Right lobe of liver (tissue), 6 donors: ENCODE measurements around the gene ST7L. TPM values are rescaled to one million over a fixed set of nuclear protein-coding genes. Genes with fewer than 3 reads are reported as not detected.

Experiments used
- ATAC-seq, 4 donors: fragments of 200-7000 bp; cut with Tn5 transposase; one replicate each; pipeline ENCODE4 v1.9.1; 2020; ENCODE audit warnings: mild to moderate bottlenecking in 4 of 4, moderate library complexity in 4 of 4
- DNase-seq, 3 donors: peaks; one replicate each; pipeline ENCODE4 v3.0.0-alpha.2; 2020
- H3K27ac ChIP-seq, 3 donors: fragments of 200-600 bp; one replicate each; pipeline ENCODE4 v1.8.0; 2022
- H3K27me3 ChIP-seq, 2 donors: fragments of 200-600 bp; one replicate each; pipeline ENCODE4 v1.8.0; 2022
- H3K36me3 ChIP-seq, 4 donors: fragments of 200-600 bp; sonication (generic) in 1 of 4; one replicate each; pipeline versions ENCODE4 v1.5.1 to v1.8.0; 2017 to 2022; ENCODE audit warnings: control low read depth in 1 of 4
- H3K4me1 ChIP-seq, 4 donors: fragments of 200-600 bp; sonication (generic) in 1 of 4; one replicate each; pipeline versions ENCODE4 v1.5.1 to v1.8.0; 2017 to 2022; ENCODE audit warnings: control low read depth in 1 of 4
- H3K4me3 ChIP-seq, 3 donors: fragments of 200-600 bp; one replicate each; pipeline ENCODE4 v1.8.0; 2022
- H3K9me3 ChIP-seq, 4 donors: fragments of 200-600 bp; sonication (generic) in 1 of 4; one replicate each; pipeline versions ENCODE4 v1.5.1 to v1.8.0; 2017 to 2022; ENCODE audit warnings: control low read depth in 1 of 4
- CTCF ChIP-seq, 4 donors: fragments of 200-600 bp in 3 of 4; fragments of 450-650 bp in 1 of 4; IDR thresholded peaks; one replicate each; pipeline versions ENCODE4 v1.5.1 to v1.8.0; 2016 to 2022; ENCODE audit warnings: antibody characterized with exemption in 4 of 4, mild to moderate bottlenecking in 2 of 4
- POLR2A ChIP-seq: fragments of 450-650 bp; IDR thresholded peaks from one replicate; pipeline ENCODE4 v1.6.1; 2017; ENCODE audit warnings: antibody characterized with exemption, mild to moderate bottlenecking
- WGBS: methylation state at CpG from one replicate; pipeline ENCODE4 v1.1.6; 2018; ENCODE audit warnings: low coverage, low lambda C conversion rate; ENCODE audit not compliant: insufficient coverage; ENCODE audit errors: missing lambda C conversion rate; 5-methylcytosine and 5-hydroxymethylcytosine counted together
- intact Hi-C, 2 donors: fragments of 100-400 bp; cut with DNase I; formaldehyde crosslinking; loops; one replicate each; pipeline versions ENCODE4 v1.11.2 to v1.14.1; 2022
- small RNA-seq, 2 experiments: library from RNA; depleted of rRNA; stranded (forward); fragments of <200 nt; gene quantifications; one replicate each; pipeline ENCODE3, GENCODE V24; 2016
- total RNA-seq, 6 experiments: library from RNA; depleted of rRNA in 2 of 6; stranded (reverse); fragments of >200 nt in 2 of 6; fragmentation: NEBNext Ultra II Directional in 3 of 6; extraction: Animal tissue kit (Norgen Biotek cat#: 25700) in 3 of 6; gene quantifications; one replicate each; pipeline versions ENCODE4 v1.1.0 to v1.2.4, GENCODE V29; 2016 to 2023
- donor health status: DM: no; HTN: yes; CAD: no.
- donor health status: DM: no; HTN: no; CAD: no.
- donor health status: DM: no; HTN: no; CAD: no.
- donor health status: DM: no; HTN: yes; CAD: no.
- donor health status: DM: no; HTN: yes; CAD: no.

The ST7L gene
- total RNA-seq, 6 experiments from 2014 or later, result 7.4 to 12.7 (median 8.6) TPM

- WGBS, result 86% methylated on average over 1 of the region's 1 CpG
- H3K4me1 ChIP-seq, result no peaks in the 10 kb centered on the region
- no peak for DNase-seq
- no peaks in the 10 kb centered on the region for H3K27me3 ChIP-seq
- intact Hi-C loops, result no loop called here
- no peak for ATAC-seq
- H3K4me3 ChIP-seq, result no peak overlapping the region
- no peaks in the 10 kb centered on the region for H3K36me3 ChIP-seq
- no peak for TF ChIP-seq CTCF (IDR thresholded peaks at IDR 0.05)
- TF ChIP-seq POLR2A, result no peak
- H3K9me3 ChIP-seq, result no peaks in the 10 kb centered on the region
- no peak overlapping the region for H3K27ac ChIP-seq
These were observed 140.6 kb downstream of the ST7L start for GRCh38 chr1:112478314-112478713.

- TF ChIP-seq CTCF (IDR thresholded peaks at IDR 0.05) (no peak), POLR2A (no peak)
- DNase-seq (no peak), ATAC-seq (no peak)
- intact Hi-C loops, result no loop called here
- H3K4me1 ChIP-seq, result no peaks in the 10 kb centered on the region
- no peaks in the 10 kb centered on the region for H3K27me3 ChIP-seq
- no peaks in the 10 kb centered on the region for H3K36me3 ChIP-seq
- H3K4me3 ChIP-seq, result no peak overlapping the region
- no peaks in the 10 kb centered on the region for H3K9me3 ChIP-seq
- H3K27ac ChIP-seq, result no peak overlapping the region
These were observed 141.4 kb downstream of the ST7L start for GRCh38 chr1:112477550-112477949.

Small RNA genes within 50 kb of the gene (small RNA-seq; reads per million reads assigned to genes)
- 0 reads per million in 2 experiments for gene RNU7-70P

Other genes starting within 250 kb of the ST7L start
- gene CTTNBP2NL, start 222.9 kb downstream of the ST7L start, total RNA-seq, result 1 to 10 TPM; 3.5 to 8.1 (median 4.8) TPM
- gene WNT2B, start 110.2 kb downstream of the ST7L start, total RNA-seq, result under 1 TPM; 0.20 to 0.68 (median 0.37) TPM
- gene CAPZA1, start 691 bp upstream of the ST7L start, total RNA-seq, result 10 to 100 TPM; 34.8 to 85.8 (median 54.7) TPM
- gene MOV10, start 55.5 kb upstream of the ST7L start, total RNA-seq, result 10 to 100 TPM; 32.3 to 55.8 (median 46.2) TPM
- 100 to 1,000 TPM in 3 of 6 experiments, 10 to 100 TPM in 3; 47.9 to 207 (median 107) TPM for gene RHOC, start 88.0 kb upstream of the ST7L start, total RNA-seq
- gene PPM1J, start 96.2 kb upstream of the ST7L start, total RNA-seq, result 1 to 10 TPM in 1 of 6 experiments, under 1 TPM in 5; 0.15 to 1.2 (median 0.40) TPM